ENCODE measurements around the gene DLG2.

DLG2 gene

DNA sequence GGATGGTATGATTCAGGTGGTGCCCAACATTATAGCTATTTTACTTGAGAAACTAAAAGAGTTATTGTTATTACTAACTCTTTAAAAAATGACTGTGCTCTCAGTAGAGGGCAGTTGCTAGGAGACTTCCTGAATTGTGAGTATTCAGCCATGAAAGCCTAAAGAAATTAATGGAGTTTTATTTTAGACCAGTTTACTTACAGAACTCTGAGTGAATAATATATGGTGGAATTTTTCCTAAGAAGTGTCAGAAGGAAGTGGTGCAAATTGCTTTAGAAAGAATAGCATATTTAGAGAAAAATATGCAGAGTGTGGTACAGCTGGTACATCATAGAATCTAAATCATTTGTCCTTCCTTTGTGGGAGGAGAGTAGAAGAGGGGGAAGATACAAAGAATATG, 1651.1 kb downstream of the DLG2 start:
- H3K4me1 ChIP-seq (ENCODE audit: insufficient read depth, low read length, severe bottlenecking) = no peaks in the 10 kb centered on the region
- H3F3A ChIP-seq (ENCODE audit: insufficient read depth, low read length) = no peaks in the 10 kb centered on the region
- no peak for TF ChIP-seq EZH2 (IDR thresholded peaks at IDR 0.05; ENCODE audit: borderline replicate concordance, low read length)
- TF ChIP-seq, protein P1, sequence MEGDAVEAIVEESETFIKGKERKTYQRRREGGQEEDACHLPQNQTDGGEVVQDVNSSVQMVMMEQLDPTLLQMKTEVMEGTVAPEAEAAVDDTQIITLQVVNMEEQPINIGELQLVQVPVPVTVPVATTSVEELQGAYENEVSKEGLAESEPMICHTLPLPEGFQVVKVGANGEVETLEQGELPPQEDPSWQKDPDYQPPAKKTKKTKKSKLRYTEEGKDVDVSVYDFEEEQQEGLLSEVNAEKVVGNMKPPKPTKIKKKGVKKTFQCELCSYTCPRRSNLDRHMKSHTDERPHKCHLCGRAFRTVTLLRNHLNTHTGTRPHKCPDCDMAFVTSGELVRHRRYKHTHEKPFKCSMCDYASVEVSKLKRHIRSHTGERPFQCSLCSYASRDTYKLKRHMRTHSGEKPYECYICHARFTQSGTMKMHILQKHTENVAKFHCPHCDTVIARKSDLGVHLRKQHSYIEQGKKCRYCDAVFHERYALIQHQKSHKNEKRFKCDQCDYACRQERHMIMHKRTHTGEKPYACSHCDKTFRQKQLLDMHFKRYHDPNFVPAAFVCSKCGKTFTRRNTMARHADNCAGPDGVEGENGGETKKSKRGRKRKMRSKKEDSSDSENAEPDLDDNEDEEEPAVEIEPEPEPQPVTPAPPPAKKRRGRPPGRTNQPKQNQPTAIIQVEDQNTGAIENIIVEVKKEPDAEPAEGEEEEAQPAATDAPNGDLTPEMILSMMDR (IDR thresholded peaks at IDR 0.05; ENCODE audit: low read length) = no peak
- H3K27me3 ChIP-seq (ENCODE audit: insufficient read depth, low read length) = no peaks in the 10 kb centered on the region
- no peaks in the 10 kb centered on the region for H3K36me3 ChIP-seq (ENCODE audit: insufficient read depth, low read length)
- H3K27ac ChIP-seq (ENCODE audit: low read depth, low read length, poor library complexity, severe bottlenecking) = no peak overlapping the region
- H4K20me1 ChIP-seq (ENCODE audit: insufficient read depth, low read length) = no peaks in the 10 kb centered on the region
- H3K9ac ChIP-seq (ENCODE audit: low read length) = no peak overlapping the region
- no peak overlapping the region for H2AFZ ChIP-seq (ENCODE audit: low read length)
- H3K79me2 ChIP-seq (ENCODE audit: insufficient read depth, low read length) = no peaks in the 10 kb centered on the region
- H3K9me2 ChIP-seq (ENCODE audit: low read depth, low read length) = no peaks in the 10 kb centered on the region
- no peak overlapping the region for H3K4me2 ChIP-seq (ENCODE audit: low read length)
- H3K9me3 ChIP-seq (ENCODE audit: low read length) = no peaks in the 10 kb centered on the region
- no peak overlapping the region for H3K4me3 ChIP-seq (ENCODE audit: low read depth, low read length, poor library complexity, severe bottlenecking)

DNA sequence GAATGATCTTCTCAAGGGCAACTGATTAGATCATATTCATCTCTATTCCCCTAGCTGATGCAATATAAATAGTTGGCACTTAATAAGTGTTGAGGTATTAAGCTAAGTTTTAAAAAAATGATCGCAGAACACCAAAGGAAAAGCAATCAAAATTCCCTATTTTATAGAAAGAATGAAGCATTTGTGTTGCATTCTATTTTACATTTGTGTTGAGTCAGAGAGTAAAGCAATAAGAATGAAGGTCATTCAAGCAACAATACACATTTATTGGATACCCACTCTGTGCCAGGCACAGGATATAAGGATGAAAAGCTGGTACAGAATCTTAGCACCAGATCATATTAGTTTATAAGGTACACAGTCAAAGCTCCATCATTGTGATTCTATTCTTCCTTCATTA, 1654.6 kb downstream of the DLG2 start:
- Histone ChIP-seq H4K20me1 (ENCODE audit: insufficient read depth, low read length) (no peaks in the 10 kb centered on the region), H2AFZ (ENCODE audit: low read length) (no peak overlapping the region), H3K27ac (ENCODE audit: low read depth, low read length, poor library complexity, severe bottlenecking) (no peak overlapping the region), H3K79me2 (ENCODE audit: insufficient read depth, low read length) (no peaks in the 10 kb centered on the region), H3K4me3 (ENCODE audit: low read depth, low read length, poor library complexity, severe bottlenecking) (no peak overlapping the region), H3K36me3 (ENCODE audit: insufficient read depth, low read length) (no peaks in the 10 kb centered on the region), H3K27me3 (ENCODE audit: insufficient read depth, low read length) (no peaks in the 10 kb centered on the region), H3K4me1 (ENCODE audit: insufficient read depth, low read length, severe bottlenecking) (no peaks in the 10 kb centered on the region), H3K9me2 (ENCODE audit: low read depth, low read length) (no peaks in the 10 kb centered on the region), H3K4me2 (ENCODE audit: low read length) (no peak overlapping the region), H3K9me3 (ENCODE audit: low read length) (no peaks in the 10 kb centered on the region), H3K9ac (ENCODE audit: low read length) (no peak overlapping the region), H3F3A (ENCODE audit: insufficient read depth, low read length) (no peaks in the 10 kb centered on the region)
- TF ChIP-seq, protein P1 (IDR thresholded peaks at IDR 0.05; ENCODE audit: low read length) = no peak
- TF ChIP-seq EZH2 (IDR thresholded peaks at IDR 0.05; ENCODE audit: borderline replicate concordance, low read length) = no peak

DNA sequence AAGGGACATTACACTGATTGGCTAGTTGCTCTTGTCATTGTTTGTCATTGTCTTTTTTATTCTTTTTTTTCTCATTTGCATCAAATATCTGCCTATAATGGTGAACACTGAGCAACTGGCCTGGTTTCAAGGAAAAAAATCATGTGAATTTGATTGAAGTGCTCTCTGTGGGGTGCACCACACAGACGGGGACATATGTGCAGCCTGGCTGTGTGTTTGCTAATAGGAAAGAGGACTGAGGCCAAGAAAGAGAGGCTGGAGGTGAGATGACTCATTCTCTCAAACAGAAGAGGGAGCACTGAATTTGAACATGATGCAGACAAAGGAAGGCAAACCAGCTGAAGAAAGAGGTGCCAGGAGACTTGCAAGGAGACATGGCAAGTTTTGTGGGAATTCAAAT, 1656.1 kb downstream of the DLG2 start:
- no peak for TF ChIP-seq EZH2 (IDR thresholded peaks at IDR 0.05; ENCODE audit: borderline replicate concordance, low read length)
- TF ChIP-seq, protein P1 (IDR thresholded peaks at IDR 0.05; ENCODE audit: low read length) = no peak
- Histone ChIP-seq H3K4me3 (ENCODE audit: low read depth, low read length, poor library complexity, severe bottlenecking) (no peak overlapping the region), H2AFZ (ENCODE audit: low read length) (no peak overlapping the region), H3K9ac (ENCODE audit: low read length) (no peak overlapping the region), H4K20me1 (ENCODE audit: insufficient read depth, low read length) (no peaks in the 10 kb centered on the region), H3K36me3 (ENCODE audit: insufficient read depth, low read length) (no peaks in the 10 kb centered on the region), H3K4me1 (ENCODE audit: insufficient read depth, low read length, severe bottlenecking) (no peaks in the 10 kb centered on the region), H3F3A (ENCODE audit: insufficient read depth, low read length) (no peaks in the 10 kb centered on the region), H3K79me2 (ENCODE audit: insufficient read depth, low read length) (no peaks in the 10 kb centered on the region), H3K27ac (ENCODE audit: low read depth, low read length, poor library complexity, severe bottlenecking) (no peak overlapping the region), H3K9me2 (ENCODE audit: low read depth, low read length) (no peaks in the 10 kb centered on the region), H3K9me3 (ENCODE audit: low read length) (no peaks in the 10 kb centered on the region), H3K4me2 (ENCODE audit: low read length) (no peak overlapping the region), H3K27me3 (ENCODE audit: insufficient read depth, low read length) (no peaks in the 10 kb centered on the region)

All from OCI-LY1 (cell line).